Hepatocyte (in vitro differentiated cells): ENCODE data around the gene ASAH2B.

Source experiments
- EZH2 ChIP-seq: fragments of 200-600 bp; sonication (generic); IDR thresholded peaks from 2 replicates; pipeline ENCODE4 v1.6.1; 2016; ENCODE audit warnings: antibody characterized with exemption, mild to moderate bottlenecking, borderline replicate concordance
- EZH2phosphoT487 ChIP-seq: fragments of 200-600 bp; sonication (generic); IDR thresholded peaks from one replicate; pipeline ENCODE4 v1.6.1; 2018; ENCODE audit warnings: antibody characterized with exemption, mild to moderate bottlenecking, low read depth, moderate library complexity; ENCODE audit not compliant: unreplicated experiment, severe bottlenecking
- TF ChIP-seq, protein P1 (sequence below): fragments of 200-600 bp; sonication (generic); IDR thresholded peaks from 2 replicates; pipeline ENCODE4 v1.5.1; 2016; ENCODE audit warnings: antibody characterized with exemption, mild to moderate bottlenecking; ENCODE audit not compliant: poor library complexity

- TF ChIP-seq, protein P1, sequence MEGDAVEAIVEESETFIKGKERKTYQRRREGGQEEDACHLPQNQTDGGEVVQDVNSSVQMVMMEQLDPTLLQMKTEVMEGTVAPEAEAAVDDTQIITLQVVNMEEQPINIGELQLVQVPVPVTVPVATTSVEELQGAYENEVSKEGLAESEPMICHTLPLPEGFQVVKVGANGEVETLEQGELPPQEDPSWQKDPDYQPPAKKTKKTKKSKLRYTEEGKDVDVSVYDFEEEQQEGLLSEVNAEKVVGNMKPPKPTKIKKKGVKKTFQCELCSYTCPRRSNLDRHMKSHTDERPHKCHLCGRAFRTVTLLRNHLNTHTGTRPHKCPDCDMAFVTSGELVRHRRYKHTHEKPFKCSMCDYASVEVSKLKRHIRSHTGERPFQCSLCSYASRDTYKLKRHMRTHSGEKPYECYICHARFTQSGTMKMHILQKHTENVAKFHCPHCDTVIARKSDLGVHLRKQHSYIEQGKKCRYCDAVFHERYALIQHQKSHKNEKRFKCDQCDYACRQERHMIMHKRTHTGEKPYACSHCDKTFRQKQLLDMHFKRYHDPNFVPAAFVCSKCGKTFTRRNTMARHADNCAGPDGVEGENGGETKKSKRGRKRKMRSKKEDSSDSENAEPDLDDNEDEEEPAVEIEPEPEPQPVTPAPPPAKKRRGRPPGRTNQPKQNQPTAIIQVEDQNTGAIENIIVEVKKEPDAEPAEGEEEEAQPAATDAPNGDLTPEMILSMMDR: no peak
- TF ChIP-seq EZH2 (no peak), EZH2phosphoT487 (no peak)
Observed at GRCh38 chr10:50798297-50798696, 58.6 kb downstream of the ASAH2B start.
